ENCODE data around the gene NAT8L.

Gene NAT8L

GRCh38 chr4:2076908-2077536, 17.9 kb downstream of the NAT8L start:
- no peak for DNase-seq

GRCh38 chr4:2077537-2078460, 18.7 kb downstream of the NAT8L start:
- no peak for DNase-seq

- no peak for DNase-seq
Measured at GRCh38 chr4:2078584-2078983, 19.5 kb downstream of the NAT8L start.

GRCh38 chr4:2079006-2079405, 19.9 kb downstream of the NAT8L start:
- no peak for DNase-seq

- no peak for DNase-seq
Measured at GRCh38 chr4:2079926-2080325, 20.8 kb downstream of the NAT8L start.

- DNase-seq: no peak
Measured at GRCh38 chr4:2080429-2081300, 21.5 kb downstream of the NAT8L start.

GRCh38 chr4:2081540-2081939, 22.4 kb downstream of the NAT8L start:
- DNase-seq: no peak

GRCh38 chr4:2082118-2082517, 23.0 kb downstream of the NAT8L start:
- no peak for DNase-seq

GRCh38 chr4:2082627-2083026, 23.5 kb downstream of the NAT8L start:
- no peak for DNase-seq

GRCh38 chr4:2083116-2083825, 24.1 kb downstream of the NAT8L start:
- DNase-seq: no peak

- no peak for DNase-seq
Measured at GRCh38 chr4:2083826-2084160, 24.7 kb downstream of the NAT8L start.

- no peak for DNase-seq
Measured at GRCh38 chr4:2084316-2084715, 25.2 kb downstream of the NAT8L start.

GRCh38 chr4:2085496-2085901, 26.4 kb downstream of the NAT8L start:
- no peak for DNase-seq

- no peak for DNase-seq
Measured at GRCh38 chr4:2087170-2087569, 28.0 kb downstream of the NAT8L start.

GRCh38 chr4:2089222-2089621, 30.1 kb downstream of the NAT8L start:
- no peak for DNase-seq

GRCh38 chr4:2090642-2091041, 31.5 kb downstream of the NAT8L start:
- no peak for DNase-seq

GRCh38 chr4:2091990-2092668, 33.0 kb downstream of the NAT8L start:
- no peak for DNase-seq

- DNase-seq: no peak
Measured at GRCh38 chr4:2092669-2093053, 33.5 kb downstream of the NAT8L start.

- DNase-seq: no peak
Measured at GRCh38 chr4:2093265-2093664, 34.1 kb downstream of the NAT8L start.

GRCh38 chr4:2094545-2094944, 35.4 kb downstream of the NAT8L start:
- no peak for DNase-seq

GRCh38 chr4:2095236-2096072, 36.3 kb downstream of the NAT8L start:
- DNase-seq: no peak

Measured in activated CD4-positive, alpha-beta T cell treated with anti-CD3 and anti-CD28 coated beads, Interleukin-2, amount 50 U/mL, for 48 hours (primary cell).